ENCODE measurements around the gene ALOXE3. TPM values are rescaled to one million over a fixed set of nuclear protein-coding genes. Genes with fewer than 3 reads are reported as not detected.

The ALOXE3 gene
- polyA plus RNA-seq, 2 of the 4 experiments (the other 2 are of a cell fraction) = 0.35 to 0.40 TPM

- DNase-seq (ENCODE audit: low read depth in 1 of 2, low spot score in 1 of 2) (no peak), FAIRE-seq (no peak), ATAC-seq (no peak)
- no peaks in the 10 kb centered on the region for H3K9me3 ChIP-seq
- H3K4me3 ChIP-seq = no peak overlapping the region
- TF ChIP-seq CBX8 (IDR thresholded peaks at IDR 0.05) (no peak), BCL3 (IDR thresholded peaks at IDR 0.05) (no peak), CBX2 (IDR thresholded peaks at IDR 0.05; ENCODE audit: borderline replicate concordance, low read depth) (no peak), EHF (CRISPR knock-in tag; IDR thresholded peaks at IDR 0.05) (no peak), MAX (IDR thresholded peaks at IDR 0.05) (no peak), TFCP2L1 (CRISPR knock-in tag; IDR thresholded peaks at IDR 0.05) (no peak), REST (IDR thresholded peaks at IDR 0.05) (no peak), ZNF302 (CRISPR knock-in tag; IDR thresholded peaks at IDR 0.05) (no peak)
- peak overlapping the region; percentile 27 to 32; a peak in 3 of 6 replicates for H3K27ac ChIP-seq
- WGBS (ENCODE audit: missing lambda C conversion rate) = 72% methylated on average over 5 of the region's 5 CpGs
- peaks cover 21% of the 10 kb centered on the region for H3K4me1 ChIP-seq
- POLR2A ChIA-PET = no interaction called here
- CTCF ChIA-PET = interaction anchor here (1.1 to 24.1 kb wide), 4 partner anchors 11 to 195 kb away, joined by 4 to 1490 read pairs (median 229); partner anchors contain the start of genes ALOX12B and ALOXE3
- H3K4me2 ChIP-seq = no peak overlapping the region
Measured at GRCh38 chr17:8105957-8106398, 12.3 kb downstream of the ALOXE3 start.

- Histone ChIP-seq H3K9me3 (no peaks in the 10 kb centered on the region), H3K4me1 (peaks cover 18% of the 10 kb centered on the region), H3K27ac (no peak overlapping the region), H3K4me3 (no peak overlapping the region), H3K4me2 (no peak overlapping the region)
- ATAC-seq (no peak), FAIRE-seq (no peak), DNase-seq (ENCODE audit: low read depth in 1 of 2, low spot score in 1 of 2) (no peak)
- 79% methylated on average over 8 of the region's 8 CpGs for WGBS (ENCODE audit: missing lambda C conversion rate)
- POLR2A ChIA-PET = interaction anchor here (0.5 kb wide), 1 partner anchor 165 kb away, joined by 8 read pairs; no protein-coding TSS in a partner anchor
- CTCF ChIA-PET = interaction anchor here (0.5 to 24.1 kb wide), 9 partner anchors 6 to 508 kb away, joined by 3 to 1490 read pairs (median 5); partner anchors contain the start of genes ALOX12B, ALOXE3 and HES7
- no peak for TF ChIP-seq EHF (CRISPR knock-in tag; IDR thresholded peaks at IDR 0.05)
- no peak for TF ChIP-seq CEBPB (IDR thresholded peaks at IDR 0.05)
- TF ChIP-seq BHLHE40 (IDR thresholded peaks at IDR 0.05; ENCODE audit: low read depth, low read length) = no peak
- no peak for TF ChIP-seq MAZ (IDR thresholded peaks at IDR 0.05; ENCODE audit: borderline replicate concordance, low read depth, low read length)
- no peak for TF ChIP-seq ZNF302 (CRISPR knock-in tag; IDR thresholded peaks at IDR 0.05)
- no peak for TF ChIP-seq JUNB (IDR thresholded peaks at IDR 0.05)
- TF ChIP-seq HEYL (CRISPR knock-in tag; IDR thresholded peaks at IDR 0.05) = no peak
- TF ChIP-seq ESRRA (IDR thresholded peaks at IDR 0.05; ENCODE audit: borderline replicate concordance, low read length) = no peak
- no peak for TF ChIP-seq CBX2 (IDR thresholded peaks at IDR 0.05; ENCODE audit: borderline replicate concordance, low read depth)
- no peak for TF ChIP-seq JUN (IDR thresholded peaks at IDR 0.05)
- TF ChIP-seq RARB (CRISPR knock-in tag; IDR thresholded peaks at IDR 0.05) = no peak
- no peak for TF ChIP-seq BCL3 (IDR thresholded peaks at IDR 0.05)
- no peak for TF ChIP-seq ATOH8 (CRISPR knock-in tag; IDR thresholded peaks at IDR 0.05; ENCODE audit: low read depth)
Measured at GRCh38 chr17:8104911-8105310, 13.4 kb downstream of the ALOXE3 start.

Measured in A549 (cell line).